ENCODE data around the gene SFMBT2. TPM values are rescaled to one million over a fixed set of nuclear protein-coding genes. Genes with fewer than 3 reads are reported as not detected.

The SFMBT2 gene
- total RNA-seq, 2 donors from 2014 or later: 12.2 to 18.5 TPM

DNA sequence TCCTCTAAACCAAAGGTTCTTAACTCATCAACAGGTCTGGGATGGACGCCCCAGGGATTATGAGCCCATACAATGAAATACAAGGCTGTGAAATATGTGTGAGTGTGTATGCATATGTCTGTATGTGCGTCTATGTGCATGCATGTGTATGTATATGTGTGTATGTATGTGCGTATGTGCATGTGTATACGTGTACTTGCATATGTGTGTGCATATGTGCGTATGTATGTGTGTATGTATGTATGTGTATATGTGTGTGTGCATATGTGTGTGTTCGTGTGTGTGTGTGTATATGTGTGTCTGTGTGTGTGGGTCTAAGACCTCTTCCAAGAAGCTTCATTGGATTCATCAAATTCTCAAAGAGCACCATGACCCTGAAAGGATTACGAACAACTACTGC, 112.3 kb downstream of the SFMBT2 start:
- Histone ChIP-seq H3K27ac (no peak overlapping the region), H3K27me3 (replicated peaks; ENCODE audit: insufficient read depth) (no peaks in the 10 kb centered on the region), H3K4me1 (replicated peaks) (no peaks in the 10 kb centered on the region), H3K9me3 (no peaks in the 10 kb centered on the region), H3K36me3 (no peaks in the 10 kb centered on the region), H3K4me3 (no peak overlapping the region)
- no peak for DNase-seq (ENCODE audit: low spot score)
- TF ChIP-seq POLR2A (IDR thresholded peaks at IDR 0.05): no peak
- intact Hi-C loops (cut with DNase I): no loop called here
- WGBS: 91% methylated on average over 7 of the region's 7 CpGs

DNA sequence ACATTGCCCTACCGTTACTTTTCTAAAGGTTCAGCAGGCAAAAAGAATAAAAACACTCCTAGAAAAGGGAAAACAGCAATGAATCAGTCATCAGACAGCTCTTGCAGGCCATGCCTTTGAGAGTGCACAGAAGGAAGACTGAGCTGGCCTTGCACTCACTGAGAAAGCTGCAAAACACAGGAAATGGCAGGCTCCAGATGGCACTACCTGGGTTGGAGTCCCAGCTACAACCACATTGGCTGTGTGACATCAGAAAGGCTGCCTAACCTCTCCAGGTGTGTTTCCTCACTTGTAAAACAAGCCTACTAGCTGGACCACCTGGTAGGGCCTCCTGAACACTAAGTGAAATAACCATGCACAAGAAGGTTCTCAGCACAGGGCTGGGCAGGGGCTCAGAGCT, 113.7 kb downstream of the SFMBT2 start:
- no peaks in the 10 kb centered on the region for H3K27me3 ChIP-seq (replicated peaks; ENCODE audit: insufficient read depth)
- DNase-seq (ENCODE audit: low spot score): no peak
- TF ChIP-seq POLR2AphosphoS5 (IDR thresholded peaks at IDR 0.05) (no peak), POLR2A (IDR thresholded peaks at IDR 0.05) (no peak)
- TF ChIP-seq, protein P1, sequence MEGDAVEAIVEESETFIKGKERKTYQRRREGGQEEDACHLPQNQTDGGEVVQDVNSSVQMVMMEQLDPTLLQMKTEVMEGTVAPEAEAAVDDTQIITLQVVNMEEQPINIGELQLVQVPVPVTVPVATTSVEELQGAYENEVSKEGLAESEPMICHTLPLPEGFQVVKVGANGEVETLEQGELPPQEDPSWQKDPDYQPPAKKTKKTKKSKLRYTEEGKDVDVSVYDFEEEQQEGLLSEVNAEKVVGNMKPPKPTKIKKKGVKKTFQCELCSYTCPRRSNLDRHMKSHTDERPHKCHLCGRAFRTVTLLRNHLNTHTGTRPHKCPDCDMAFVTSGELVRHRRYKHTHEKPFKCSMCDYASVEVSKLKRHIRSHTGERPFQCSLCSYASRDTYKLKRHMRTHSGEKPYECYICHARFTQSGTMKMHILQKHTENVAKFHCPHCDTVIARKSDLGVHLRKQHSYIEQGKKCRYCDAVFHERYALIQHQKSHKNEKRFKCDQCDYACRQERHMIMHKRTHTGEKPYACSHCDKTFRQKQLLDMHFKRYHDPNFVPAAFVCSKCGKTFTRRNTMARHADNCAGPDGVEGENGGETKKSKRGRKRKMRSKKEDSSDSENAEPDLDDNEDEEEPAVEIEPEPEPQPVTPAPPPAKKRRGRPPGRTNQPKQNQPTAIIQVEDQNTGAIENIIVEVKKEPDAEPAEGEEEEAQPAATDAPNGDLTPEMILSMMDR (IDR thresholded peaks at IDR 0.05): no peak
- 89% methylated on average over 1 of the region's 1 CpG for WGBS
- no peak overlapping the region for H3K4me3 ChIP-seq
- H3K27ac ChIP-seq: no peak overlapping the region
- no peaks in the 10 kb centered on the region for H3K36me3 ChIP-seq
- intact Hi-C loops (cut with DNase I): no loop called here
- H3K4me1 ChIP-seq (replicated peaks): no peaks in the 10 kb centered on the region
- no peaks in the 10 kb centered on the region for H3K9me3 ChIP-seq

DNA sequence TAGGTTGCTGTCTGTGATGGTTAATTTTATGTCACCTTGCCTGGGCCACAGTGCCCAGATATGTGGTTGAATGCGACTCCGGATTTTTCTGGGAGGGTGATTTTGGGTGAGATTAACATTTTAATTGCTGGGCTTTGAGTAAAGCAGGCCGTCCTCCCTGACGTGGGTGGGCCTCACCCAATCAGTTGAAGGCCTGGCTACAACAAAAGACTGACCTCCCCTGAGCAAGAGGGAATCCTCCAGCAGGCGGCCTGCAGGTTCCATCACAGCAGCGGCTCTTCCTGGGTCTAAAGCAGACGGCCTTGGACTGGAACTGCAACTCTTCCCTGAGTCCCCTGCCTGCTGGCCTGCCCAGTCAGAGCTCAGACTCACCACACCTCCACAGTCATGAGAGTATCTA, 114.2 kb downstream of the SFMBT2 start:
- TF ChIP-seq POLR2A (IDR thresholded peaks at IDR 0.05): no peak
- TF ChIP-seq, protein P1 (IDR thresholded peaks at IDR 0.05): no peak
- TF ChIP-seq POLR2AphosphoS5 (IDR thresholded peaks at IDR 0.05): no peak

DNA sequence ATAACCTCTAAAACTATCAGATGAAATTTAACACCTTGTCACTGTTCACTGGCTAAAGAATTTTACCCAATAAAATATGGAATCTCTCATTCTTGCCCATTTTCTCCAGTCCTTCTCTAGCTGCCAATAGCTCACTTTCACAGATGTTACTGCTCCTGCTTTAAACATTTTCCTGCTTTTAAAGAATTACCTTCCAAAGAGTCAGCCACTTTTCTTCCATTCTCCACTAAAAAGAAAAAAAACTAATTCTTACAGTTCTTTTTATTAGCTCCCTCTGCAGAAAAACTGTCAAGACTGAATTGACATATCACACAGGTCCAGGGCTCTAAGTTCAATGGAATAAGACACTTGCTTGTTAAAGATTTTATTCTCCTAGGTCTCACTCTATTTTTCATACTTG, 114.8 kb downstream of the SFMBT2 start:
- DNase-seq (ENCODE audit: low spot score): no peak
- no peaks in the 10 kb centered on the region for H3K27me3 ChIP-seq (replicated peaks; ENCODE audit: insufficient read depth)
- TF ChIP-seq POLR2AphosphoS5 (IDR thresholded peaks at IDR 0.05) (no peak), POLR2A (IDR thresholded peaks at IDR 0.05) (no peak)
- TF ChIP-seq, protein P1 (IDR thresholded peaks at IDR 0.05): no peak
- H3K36me3 ChIP-seq: no peaks in the 10 kb centered on the region
- H3K9me3 ChIP-seq: no peaks in the 10 kb centered on the region
- intact Hi-C loops (cut with DNase I): no loop called here
- no peak overlapping the region for H3K4me3 ChIP-seq
- no peaks in the 10 kb centered on the region for H3K4me1 ChIP-seq (replicated peaks)
- no peak overlapping the region for H3K27ac ChIP-seq

More for the DNA sequence above, 114.2 kb downstream of the SFMBT2 start:
- no peaks in the 10 kb centered on the region for H3K36me3 ChIP-seq
- no peak for DNase-seq (ENCODE audit: low spot score)
- no peaks in the 10 kb centered on the region for H3K4me1 ChIP-seq (replicated peaks)
- no peak overlapping the region for H3K4me3 ChIP-seq
- H3K9me3 ChIP-seq: no peaks in the 10 kb centered on the region
- 89% methylated on average over 7 of the region's 7 CpGs for WGBS
- H3K27me3 ChIP-seq (replicated peaks; ENCODE audit: insufficient read depth): no peaks in the 10 kb centered on the region
- no peak overlapping the region for H3K27ac ChIP-seq
- intact Hi-C loops (cut with DNase I): no loop called here

DNA sequence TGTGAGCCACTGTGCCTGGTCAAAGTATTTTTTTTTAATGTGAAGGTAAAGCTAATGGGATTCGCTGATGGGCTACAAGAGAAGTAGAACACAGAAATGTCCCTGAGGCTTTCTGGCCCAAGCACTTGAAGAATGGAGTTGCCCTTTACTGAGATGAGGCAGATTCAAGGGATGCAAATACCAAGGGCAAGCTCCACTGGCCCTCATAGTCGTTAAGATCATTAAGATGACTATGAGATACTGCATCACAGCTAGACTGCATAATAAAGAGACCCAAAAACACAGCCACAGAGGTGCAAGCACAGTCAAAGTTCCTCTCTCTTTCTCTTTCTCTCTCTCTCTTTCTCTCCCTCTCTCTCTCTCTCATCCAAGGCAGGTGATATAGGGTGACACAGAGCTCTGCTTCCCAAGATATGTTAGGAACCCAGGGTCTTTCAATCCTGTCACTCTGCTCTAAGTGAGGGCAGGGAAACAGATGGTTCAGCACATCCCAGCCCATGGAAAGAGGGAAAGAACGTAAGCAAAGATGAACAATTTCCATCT, 117.4 kb downstream of the SFMBT2 start:
- no peak for DNase-seq (ENCODE audit: low spot score)

More for the DNA sequence above, 117.4 kb downstream of the SFMBT2 start:
- Histone ChIP-seq H3K9me3 (no peaks in the 10 kb centered on the region), H3K27me3 (replicated peaks; ENCODE audit: insufficient read depth) (no peaks in the 10 kb centered on the region), H3K4me3 (no peak overlapping the region), H3K4me1 (replicated peaks) (peaks cover 4% of the 10 kb centered on the region), H3K36me3 (no peaks in the 10 kb centered on the region), H3K27ac (no peak overlapping the region)
- TF ChIP-seq POLR2A (IDR thresholded peaks at IDR 0.05) (no peak), POLR2AphosphoS5 (IDR thresholded peaks at IDR 0.05) (no peak)
- TF ChIP-seq, protein P1 (IDR thresholded peaks at IDR 0.05): no peak
- intact Hi-C loops (cut with DNase I): no loop called here
- WGBS: 87% methylated on average over 3 of the region's 3 CpGs

Measured in prostate gland (tissue), 2 donors.